K562 (cell line): ENCODE results near the gene SPNS1. TPM values are rescaled to one million over a fixed set of nuclear protein-coding genes. Genes with fewer than 3 reads are reported as not detected.
A peak's percentile ranks its signal among the peaks of the same experiment; 100 is the strongest.
"Not testable (repeated sequence)": the region's sequence is repeated elsewhere in the genome, so short reads cannot be mapped to it uniquely, and the experiment has no call there.

Source experiments
- ATAC-seq: fragments of 200-7000 bp; cut with Tn5 transposase; 3 replicates; pipeline ENCODE4 v1.9.1; 2020; ENCODE audit warnings: moderate library complexity
- BruUV-seq: library from RNA; stranded (reverse); fragments of 400-500 nt; replicated peaks from 2 replicates; lab custom pipeline; 2021; lab: Mats Ljungman, UMichigan
- CTCF ChIA-PET: fragments of 300-600 bp; formaldehyde crosslinking; extraction: SDS; loops from one replicate; lab custom pipeline; 2021; ENCODE audit warnings: low intra/inter-chr PET ratio; lab: Yijun Ruan, JAX
- POLR2A ChIA-PET: fragments of 300-600, 350-650 bp; sonication (Branson Sonifier 250); formaldehyde crosslinking; extraction: SDS; loops from one replicate; lab custom pipeline; 2021; ENCODE audit warnings: antibody characterized with exemption, inconsistent platforms; lab: Yijun Ruan, JAX
- DNase-seq, 4 experiments: peaks; one replicate each; pipeline versions ENCODE4 v3.0.0 to v3.0.0-alpha.2; 2011 to 2018; ENCODE audit warnings: low spot score in 3 of 4, mixed read lengths in 3 of 4; ENCODE audit errors: extremely low read depth in 1 of 4
- FAIRE-seq: peaks from 2 replicates; lab custom pipeline; 2011; peaks lifted over from hg19 to GRCh38; lab: Jason Lieb, UNC
- H2AFZ ChIP-seq: 2 replicates; pipeline ENCODE4 v1.6.0; 2011; ENCODE audit warnings: low read depth, low read length, control low read depth, inconsistent platforms
- H3K27ac ChIP-seq: fragments of 200-600 bp; 3 replicates; pipeline ENCODE4 v1.8.0; 2011; ENCODE audit warnings: low read depth, mild to moderate bottlenecking, control low read depth, inconsistent platforms, low read length, moderate library complexity, mixed read lengths; ENCODE audit errors: extremely low read depth
- H3K27me3 ChIP-seq, 2 experiments: fragments of 300-600 bp in 1 of 2; 2 replicates in 1 of 2; 3 replicates in 1 of 2; pipeline versions ENCODE4 v1.6.0 to v1.8.0; 2011; ENCODE audit warnings: inconsistent platforms in 2 of 2, low read length in 2 of 2, mild to moderate bottlenecking in 1 of 2, mixed read lengths in 1 of 2, moderate library complexity in 1 of 2; ENCODE audit not compliant: control insufficient read depth in 2 of 2, insufficient read depth in 2 of 2
- H3K36me3 ChIP-seq: fragments of 300-600 bp; 3 replicates; pipeline ENCODE4 v1.8.0; 2011; ENCODE audit warnings: mild to moderate bottlenecking, low read length, inconsistent platforms; ENCODE audit not compliant: control insufficient read depth, insufficient read depth
- H3K4me1 ChIP-seq, 2 experiments: fragments of 200-600 bp in 1 of 2; replicated peaks in 1 of 2; 2 replicates in 1 of 2; 3 replicates in 1 of 2; pipeline versions ENCODE4 v1.5.1 to v1.8.0; 2011; ENCODE audit warnings: inconsistent platforms in 2 of 2, low read length in 2 of 2, mild to moderate bottlenecking in 1 of 2, mixed read lengths in 1 of 2, moderate library complexity in 1 of 2; ENCODE audit not compliant: control insufficient read depth in 2 of 2, insufficient read depth in 2 of 2
- H3K4me2 ChIP-seq: 2 replicates; pipeline ENCODE4 v1.6.1; 2011; ENCODE audit warnings: low read length, control low read depth, inconsistent platforms, mixed read lengths; ENCODE audit not compliant: insufficient read depth
- H3K4me3 ChIP-seq: fragments of 200-600 bp; sonication (generic), shearing (Covaris generic); 2 replicates; pipeline ENCODE4 v1.5.1; 2016; ENCODE audit warnings: control low read depth, inconsistent platforms
- H3K79me2 ChIP-seq: fragments of 200-600 bp; 3 replicates; pipeline ENCODE4 v1.8.0; 2011; ENCODE audit warnings: low read length, inconsistent platforms; ENCODE audit not compliant: control insufficient read depth, insufficient read depth
- H3K9ac ChIP-seq, 2 experiments: 2 replicates each; pipeline versions ENCODE4 v1.6.0 to v1.6.1; 2011; ENCODE audit warnings: low read depth in 2 of 2, low read length in 2 of 2, control low read depth in 1 of 2, inconsistent platforms in 1 of 2, mild to moderate bottlenecking in 1 of 2, mixed read lengths in 1 of 2; ENCODE audit not compliant: insufficient read depth in 1 of 2
- H3K9me1 ChIP-seq: one replicate; pipeline ENCODE4 v1.6.0; 2011; ENCODE audit warnings: inconsistent platforms, mild to moderate bottlenecking, low read length, moderate library complexity; ENCODE audit not compliant: control insufficient read depth, insufficient read depth
- H3K9me3 ChIP-seq: replicated peaks from 2 replicates; pipeline ENCODE4 v1.5.1; 2011; ENCODE audit warnings: low read depth, low read length, inconsistent platforms; ENCODE audit not compliant: control insufficient read depth, insufficient read depth
- H4K20me1 ChIP-seq: replicated peaks from 2 replicates; pipeline ENCODE4 v1.6.1; 2011; ENCODE audit warnings: low read length, inconsistent platforms, mixed read lengths; ENCODE audit not compliant: control insufficient read depth, insufficient read depth
- CTBP1 ChIP-seq: fragments of 450-650 bp; IDR thresholded peaks from 2 replicates; pipeline ENCODE4 v1.6.1; 2016; ENCODE audit warnings: borderline replicate concordance
- GABPB1 ChIP-seq: sonication (generic); formaldehyde crosslinking; IDR thresholded peaks from 2 replicates; pipeline ENCODE4 v1.8.0; 2022; ENCODE audit warnings: mild to moderate bottlenecking, missing genetic modification reagents
- RBM22 ChIP-seq: fragments of 200-400 bp; formaldehyde crosslinking; IDR thresholded peaks from 2 replicates; pipeline ENCODE4 v1.6.1; 2018; ENCODE audit warnings: low read length, low read depth; ENCODE audit not compliant: poor library complexity, severe bottlenecking
- ZBTB7A ChIP-seq: IDR thresholded peaks from 2 replicates; pipeline ENCODE4 v1.6.1; 2011; ENCODE audit warnings: low read depth, mild to moderate bottlenecking, low read length, moderate library complexity, borderline replicate concordance; ENCODE audit not compliant: control insufficient read depth
- ZEB2 ChIP-seq: fragments of 450-650 bp; IDR thresholded peaks from 2 replicates; pipeline ENCODE4 v1.6.1; 2016
- WGBS: fragments of 100-300 bp; shearing (Covaris generic); methylation state at CpG from one replicate; pipeline ENCODE4 v1.1.6; 2016; ENCODE audit warnings: low coverage, mixed read lengths; ENCODE audit not compliant: insufficient coverage; ENCODE audit errors: missing lambda C conversion rate; 5-methylcytosine and 5-hydroxymethylcytosine counted together
- in situ Hi-C: fragments of 300-500 bp; cut with MboI; formaldehyde crosslinking; loops from 4 replicates; pipeline ENCODE4 v1.15.0; 2018; ENCODE audit warnings: inconsistent platforms, mixed read lengths
- intact Hi-C: fragments of 100-400 bp; cut with micrococcal nuclease; formaldehyde crosslinking; loops from 2 replicates; pipeline ENCODE4 v1.14.2; 2022
- polyA plus RNA-seq, 8 experiments: library from polyadenylated mRNA; depleted of rRNA in 4 of 8; stranded (reverse) in 5 of 8; unstranded in 3 of 8; fragments of >200 nt; fragmentation: Nextera tagmentation in 2 of 8; fragmentation: Illumina TruSeq in 1 of 8; extraction: Ambion mirVana in 2 of 8; extraction: Trizol in 1 of 8; gene quantifications; 2 replicates each; pipeline versions ENCODE4 v1.2.1 to v1.2.3, GENCODE V29; 2011 to 2014; ENCODE audit warnings: inconsistent platforms in 1 of 8, missing spikeins in 1 of 8
- total RNA-seq, 7 experiments: library from RNA; depleted of rRNA in 6 of 7; stranded (reverse); fragments of >200 nt in 6 of 7; fragmentation: Illumina TruSeq in 2 of 7; extraction: Trizol in 2 of 7; gene quantifications; 2 replicates each; pipeline versions ENCODE4 v1.2.1 to v1.2.3, GENCODE V29; 2011 to 2021; ENCODE audit warnings: low replicate concordance in 1 of 7
- TF ChIP-seq, protein P1 (sequence below), 3 experiments: IDR thresholded peaks in 2 of 3; conservative IDR thresholded peaks in 1 of 3; 2 replicates each; pipeline ENCODE4 v1.5.1; 2011 to 2012; ENCODE audit warnings: low read length in 3 of 3, mild to moderate bottlenecking in 3 of 3, control low read depth in 2 of 3, improper control_type of control experiment in 1 of 3, inconsistent platforms in 1 of 3, low read depth in 1 of 3, mixed read lengths in 1 of 3, moderate library complexity in 1 of 3; ENCODE audit not compliant: insufficient read depth in 2 of 3

SPNS1 gene
- total and polyA plus RNA-seq, 9 of the 15 experiments (the other 6 are each of a cell fraction or from before 2014, with no cell fraction given), result 0.58 to 64.9 (median 13.7) TPM

DNA sequence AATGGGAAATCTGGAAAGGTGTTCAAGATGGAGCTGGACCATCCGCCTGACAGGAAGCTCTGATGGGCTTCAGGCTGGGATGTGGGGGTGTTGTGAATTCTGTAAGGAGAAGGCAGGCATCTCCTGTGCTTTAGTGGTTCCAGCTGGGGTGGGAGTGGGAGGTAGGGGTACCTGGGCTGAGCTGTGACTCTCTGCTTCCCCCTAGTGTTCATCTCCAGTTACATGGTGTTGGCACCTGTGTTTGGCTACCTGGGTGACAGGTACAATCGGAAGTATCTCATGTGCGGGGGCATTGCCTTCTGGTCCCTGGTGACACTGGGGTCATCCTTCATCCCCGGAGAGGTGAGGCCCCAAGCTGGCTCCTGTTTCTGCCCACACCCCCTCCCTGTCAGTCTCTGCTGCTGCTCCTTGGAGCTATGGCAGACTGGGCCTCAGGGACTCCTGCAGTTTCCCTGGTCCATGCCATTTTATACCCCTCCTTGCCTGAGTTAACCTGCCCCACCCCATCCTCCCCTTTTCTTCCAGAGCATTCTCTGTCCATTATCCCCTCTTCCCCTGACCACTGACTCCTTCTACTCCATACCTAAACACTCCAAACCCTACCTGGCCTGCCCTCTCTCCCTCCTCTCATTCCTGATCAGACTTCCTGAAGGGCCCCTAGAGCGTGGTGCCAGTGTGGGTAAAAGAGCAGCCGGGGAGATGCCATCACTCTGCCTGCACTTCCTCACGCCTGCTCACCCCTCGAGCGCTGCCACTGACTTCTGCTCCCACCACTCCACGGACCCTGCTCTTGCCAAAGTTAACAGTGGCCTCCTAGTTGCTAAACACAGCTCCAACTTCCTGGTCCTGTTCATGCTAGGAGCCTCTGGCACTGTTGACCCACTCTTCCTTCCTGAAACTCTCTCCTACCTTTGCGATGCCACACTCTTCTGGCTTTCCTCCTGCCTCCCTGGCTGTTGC, 3.4 kb downstream of the SPNS1 start (continued):
- TF ChIP-seq GABPB1 (CRISPR knock-in tag) (no peak), ZBTB7A (peak; percentile 32; the same call in 1 of the 2 replicates), CTBP1 (peak; percentile 18; the same call in 1 of the 2 replicates), ZEB2 (peak; percentile 75; the same call in 1 of the 2 replicates), RBM22 (no peak)

DNA sequence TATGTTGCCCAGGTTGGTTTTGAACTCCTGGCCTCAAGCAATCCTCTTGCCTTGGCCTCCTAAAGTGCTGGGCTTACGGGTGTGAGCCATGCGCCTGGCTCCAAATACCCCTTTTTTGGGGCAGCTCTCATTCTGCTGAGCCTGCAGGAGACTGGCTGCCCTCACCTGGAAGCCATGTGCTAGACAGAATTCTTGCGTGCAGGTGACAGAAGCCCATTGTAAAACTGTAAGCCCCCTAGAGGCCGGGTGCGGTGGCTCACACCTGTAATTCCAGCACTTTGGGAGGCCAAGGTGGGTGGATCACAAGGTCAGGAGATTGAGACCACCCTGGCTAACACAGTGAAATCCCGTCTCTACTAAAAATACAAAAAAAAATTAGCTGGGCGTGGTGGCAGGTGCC, 5.8 kb downstream of the SPNS1 start:
- DNase-seq, intact Hi-C loops, FAIRE-seq, H3K9ac ChIP-seq, H3K27ac ChIP-seq, H3K4me3 ChIP-seq, H3K9me3 ChIP-seq, H3K79me2 ChIP-seq, H3K27me3 ChIP-seq, CTCF ChIA-PET, H3K9me1 ChIP-seq, H3K4me2 ChIP-seq, POLR2A ChIA-PET, H4K20me1 ChIP-seq, BruUV-seq, ATAC-seq, H2AFZ ChIP-seq: not testable (repeated sequence)
- TF ChIP-seq, protein P1, sequence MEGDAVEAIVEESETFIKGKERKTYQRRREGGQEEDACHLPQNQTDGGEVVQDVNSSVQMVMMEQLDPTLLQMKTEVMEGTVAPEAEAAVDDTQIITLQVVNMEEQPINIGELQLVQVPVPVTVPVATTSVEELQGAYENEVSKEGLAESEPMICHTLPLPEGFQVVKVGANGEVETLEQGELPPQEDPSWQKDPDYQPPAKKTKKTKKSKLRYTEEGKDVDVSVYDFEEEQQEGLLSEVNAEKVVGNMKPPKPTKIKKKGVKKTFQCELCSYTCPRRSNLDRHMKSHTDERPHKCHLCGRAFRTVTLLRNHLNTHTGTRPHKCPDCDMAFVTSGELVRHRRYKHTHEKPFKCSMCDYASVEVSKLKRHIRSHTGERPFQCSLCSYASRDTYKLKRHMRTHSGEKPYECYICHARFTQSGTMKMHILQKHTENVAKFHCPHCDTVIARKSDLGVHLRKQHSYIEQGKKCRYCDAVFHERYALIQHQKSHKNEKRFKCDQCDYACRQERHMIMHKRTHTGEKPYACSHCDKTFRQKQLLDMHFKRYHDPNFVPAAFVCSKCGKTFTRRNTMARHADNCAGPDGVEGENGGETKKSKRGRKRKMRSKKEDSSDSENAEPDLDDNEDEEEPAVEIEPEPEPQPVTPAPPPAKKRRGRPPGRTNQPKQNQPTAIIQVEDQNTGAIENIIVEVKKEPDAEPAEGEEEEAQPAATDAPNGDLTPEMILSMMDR (IDR thresholded peaks at IDR 0.05 in 2 of 3, conservative IDR thresholded peaks at IDR 0.05 in 1 of 3; ENCODE audit: insufficient read depth in 2 of 3, low read depth in 1 of 3, low read length in 3 of 3), result 0 out of 6 replicates have a peak, but pooled peaks of 1 of the 3 experiments have one; percentile 10
- in situ Hi-C loops, result loop anchor here (10.0 to 25.0 kb wide), 2 partner anchors 104 to 1232 kb away; no protein-coding TSS in a partner anchor
- Histone ChIP-seq H3K36me3 (peaks cover 47% of the 10 kb centered on the region), H3K4me1 (peaks cover 11 to 36% of the 10 kb centered on the region in 2 experiments; a peak in 3 of 5 replicates)
- WGBS, result 95% methylated on average over 6 of the region's 7 CpGs
